ENCODE measurements around the gene COG7. TPM values are rescaled to one million over a fixed set of nuclear protein-coding genes. Genes with fewer than 3 reads are reported as not detected.

The COG7 gene
- total and polyA plus RNA-seq, 2 donors (not counting 3 experiments of a cell fraction or from before 2014, with no cell fraction given): 24.1 to 42.0 TPM

GRCh38 chr16:23498863-23499262, 45.9 kb upstream of the COG7 start:
- Histone ChIP-seq H3K36me3 (ENCODE audit: control insufficient read depth in 2 of 2, extremely low read depth in 1 of 2, insufficient read depth in 2 of 2, low read length in 2 of 2) (peaks cover 2 to 8% of the 10 kb centered on the region in 2 experiments), H3K4me1 (ENCODE audit: control insufficient read depth, extremely low read depth, insufficient read depth, low read length) (peaks cover 13% of the 10 kb centered on the region), H3K4me3 (replicated peaks in 1 of 3; ENCODE audit: insufficient read depth in 1 of 3, low read depth in 1 of 3, low read length in 3 of 3) (no peak overlapping the region), H3K27me3 (ENCODE audit: control insufficient read depth in 2 of 2, insufficient read depth in 2 of 2, low read length in 2 of 2) (no peaks in the 10 kb centered on the region), H2AFZ (ENCODE audit: low read depth, low read length) (no peak overlapping the region), H3K4me2 (ENCODE audit: insufficient read depth, low read length) (no peak overlapping the region), H3K9me1 (replicated peaks; ENCODE audit: control insufficient read depth, extremely low read depth, insufficient read depth, low read length) (no peaks in the 10 kb centered on the region), H3K27ac (ENCODE audit: insufficient read depth, low read depth, low read length) (no peak overlapping the region), H3K9me3 (replicated peaks; ENCODE audit: control insufficient read depth, insufficient read depth, low read length) (no peaks in the 10 kb centered on the region), H3K79me2 (ENCODE audit: control insufficient read depth, insufficient read depth, low read length) (peaks cover 60% of the 10 kb centered on the region), H3K9ac (replicated peaks; ENCODE audit: extremely low read depth, insufficient read depth, low read length) (no peak overlapping the region), H4K20me1 (replicated peaks; ENCODE audit: control insufficient read depth, extremely low read depth, insufficient read depth, low read length) (no peaks in the 10 kb centered on the region)
- intact Hi-C loops (cut with micrococcal nuclease): no loop called here
- POLR2A ChIA-PET: no interaction called here
- dilution Hi-C loops (cut with MboI; ENCODE audit: extremely low pct_ligation_motif_present, low sequenced_read_pairs): no loop called here
- FAIRE-seq (no peak), DNase-seq (ENCODE audit: low read depth, low spot score) (no peak)
- BruUV-seq (replicated peaks): no TSS peak
- CTCF ChIA-PET: interaction anchor here (0.6 to 1.9 kb wide), 2 partner anchors 19 to 23 kb away, joined by 3 to 4 read pairs; no protein-coding TSS in a partner anchor
- TF ChIP-seq POLR2A (IDR thresholded peaks at IDR 0.05; ENCODE audit: low read depth, low read length) (no peak), MAX (IDR thresholded peaks at IDR 0.05; ENCODE audit: insufficient read depth, insufficient read length) (no peak), FOS (IDR thresholded peaks at IDR 0.05; ENCODE audit: borderline replicate concordance, insufficient read depth, low read length) (no peak), MYC (IDR thresholded peaks at IDR 0.05; ENCODE audit: low read depth, low read length) (no peak), CTCF (IDR thresholded peaks at IDR 0.05; ENCODE audit: extremely low read depth in 1 of 2, insufficient read depth in 1 of 2, low read depth in 1 of 2, low read length in 2 of 2) (no peak), JUN (IDR thresholded peaks at IDR 0.05; ENCODE audit: borderline replicate concordance, insufficient read depth, insufficient read length, low read depth) (no peak), GATA2 (IDR thresholded peaks at IDR 0.05; ENCODE audit: insufficient read depth, insufficient read length, low read depth, low read length) (no peak), EZH2 (IDR thresholded peaks at IDR 0.05; ENCODE audit: borderline replicate concordance, low read depth, low read length, severe bottlenecking) (no peak), POLR2AphosphoS5 (IDR thresholded peaks at IDR 0.05; ENCODE audit: insufficient read depth, low read depth, low read length) (no peak)
